AG20443 (cell line): Measurements from ENCODE around the gene SPATA2L.
A peak's percentile ranks its signal among the peaks of the same experiment; 100 is the strongest.

Experiments
- DNase-seq: peaks from one replicate; pipeline ENCODE4 v3.0.0; 2012; ENCODE audit warnings: low spot score, mixed read lengths

Gene SPATA2L

GRCh38 chr16:89727406-89728120 lies 26.1 kb upstream of the SPATA2L start:
- no peak for DNase-seq

- DNase-seq = peak; percentile 18
Observed at GRCh38 chr16:89723279-89724250, 22.1 kb upstream of the SPATA2L start.

GRCh38 chr16:89722392-89723278 lies 21.1 kb upstream of the SPATA2L start:
- DNase-seq = peak; percentile 20

- DNase-seq = peak; percentile 63
Observed at GRCh38 chr16:89721546-89722391, 20.3 kb upstream of the SPATA2L start.

GRCh38 chr16:89720813-89721545 lies 19.5 kb upstream of the SPATA2L start, which contains the start of the genes VPS9D1 and ZNF276:
VPS9D1 (minus strand) TSS chr16:89720898; CDS start chr16:89720861, 37 bp downstream.
ZNF276 (plus strand) TSS chr16:89721537; CDS start chr16:89721641, 104 bp downstream.
- DNase-seq = peak; percentile 92

- DNase-seq = no peak
Observed at GRCh38 chr16:89720551-89720812, 19.0 kb upstream of the SPATA2L start.

- DNase-seq = no peak
Observed at GRCh38 chr16:89717688-89718505, 16.4 kb upstream of the SPATA2L start.

- DNase-seq = no peak
Observed at GRCh38 chr16:89716916-89717687, 15.6 kb upstream of the SPATA2L start.

- no peak for DNase-seq
Observed at GRCh38 chr16:89716493-89716892, 15.0 kb upstream of the SPATA2L start.

- DNase-seq = peak; percentile 9
Observed at GRCh38 chr16:89712274-89712781, 10.8 kb upstream of the SPATA2L start.

- peak; percentile 93 for DNase-seq
Observed at GRCh38 chr16:89711601-89712273, 10.2 kb upstream of the SPATA2L start.

- no peak for DNase-seq
Observed at GRCh38 chr16:89710709-89711564, 9.4 kb upstream of the SPATA2L start.

GRCh38 chr16:89709716-89710432 lies 8.4 kb upstream of the SPATA2L start:
- DNase-seq = no peak

- DNase-seq = no peak
Observed at GRCh38 chr16:89709166-89709565, 7.7 kb upstream of the SPATA2L start.

GRCh38 chr16:89708481-89708931 lies 7.0 kb upstream of the SPATA2L start:
- peak; percentile 8 for DNase-seq

- no peak for DNase-seq
Observed at GRCh38 chr16:89707695-89708094, 6.2 kb upstream of the SPATA2L start.
